Stimulated activated CD8-positive, alpha-beta memory T cell treated with anti-CD3 and anti-CD28 coated beads, Interleukin-7, amount 100 ng/mL, for 48 hours (primary cell): ENCODE measurements around the gene GIMD1.
"Not testable (repeated sequence)": the region's sequence is repeated elsewhere in the genome, so short reads cannot be mapped to it uniquely, and the experiment has no call there.

Experiments
- DNase-seq, 2 donors: peaks; one replicate each; pipeline ENCODE4 v3.0.0-alpha.2; 2020; ENCODE audit warnings: low read depth in 1 of 2; ENCODE audit errors: extremely low read depth in 1 of 2

GIMD1 gene

GRCh38 chr4:106353786-106354185 lies 14.8 kb downstream of the GIMD1 start:
- DNase-seq, result no peak

DNA sequence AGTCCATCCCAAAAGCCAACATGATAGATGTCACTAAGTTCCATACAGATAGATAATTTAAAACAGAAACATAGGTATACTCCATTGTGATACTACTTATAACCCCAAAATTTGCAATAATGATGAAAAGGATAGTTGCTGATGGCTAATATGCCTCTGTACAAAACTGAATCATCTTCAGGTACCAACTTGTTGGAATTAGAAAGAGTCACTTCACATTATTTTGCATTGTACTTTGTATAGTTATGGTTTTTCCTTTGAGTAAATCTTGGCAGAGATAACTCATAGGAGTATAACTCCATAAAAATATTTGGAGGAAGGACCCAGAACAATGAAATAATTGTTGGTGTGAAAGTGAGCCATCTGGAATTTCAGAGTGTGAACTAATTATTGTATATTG lies 17.6 kb downstream of the GIMD1 start:
- no peak for DNase-seq

DNA sequence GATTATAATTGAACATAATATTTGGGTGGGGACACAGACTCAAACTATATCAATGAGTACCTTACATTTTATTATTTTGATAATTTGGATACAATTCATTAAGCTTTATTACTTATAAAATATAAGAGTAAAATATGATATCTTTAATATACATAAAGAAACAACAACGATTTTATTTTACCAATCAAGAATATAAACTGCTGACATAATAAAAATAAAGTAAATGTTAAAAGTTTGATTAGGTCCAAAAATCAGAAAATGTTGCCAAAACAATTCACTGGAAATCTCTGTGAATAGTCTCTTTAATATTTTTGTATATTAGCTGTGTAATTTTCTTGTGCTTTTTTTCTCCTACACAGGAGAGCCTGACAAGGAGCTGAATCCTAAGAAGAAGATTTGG lies 21.4 kb downstream of the GIMD1 start:
- DNase-seq, result no peak

DNA sequence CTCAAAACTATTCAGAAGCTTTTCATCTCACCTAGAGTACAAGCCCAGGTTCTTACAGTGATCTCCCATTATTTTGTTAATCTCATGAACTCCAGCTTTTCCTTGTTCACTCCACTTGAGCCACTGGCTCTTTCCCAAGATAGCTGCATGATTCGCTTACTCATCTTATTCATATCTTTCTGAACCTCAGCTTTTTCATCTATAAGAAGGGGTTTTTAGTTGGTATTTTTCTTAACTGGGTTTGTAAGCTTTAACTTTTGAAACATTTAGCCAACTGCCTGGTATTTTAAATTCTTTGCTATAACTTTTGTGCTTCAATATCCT lies 24.0 kb downstream of the GIMD1 start:
- no peak for DNase-seq

- no peak for DNase-seq
These were observed 24.5 kb downstream of the GIMD1 start for GRCh38 chr4:106343865-106344646.

- DNase-seq, result no peak
These were observed 27.8 kb downstream of the GIMD1 start for GRCh38 chr4:106340774-106341173.

- no peak for DNase-seq
These were observed 29.1 kb downstream of the GIMD1 start for GRCh38 chr4:106339431-106339830.

GRCh38 chr4:106338671-106339070 lies 29.9 kb downstream of the GIMD1 start:
- DNase-seq, result no peak

DNA sequence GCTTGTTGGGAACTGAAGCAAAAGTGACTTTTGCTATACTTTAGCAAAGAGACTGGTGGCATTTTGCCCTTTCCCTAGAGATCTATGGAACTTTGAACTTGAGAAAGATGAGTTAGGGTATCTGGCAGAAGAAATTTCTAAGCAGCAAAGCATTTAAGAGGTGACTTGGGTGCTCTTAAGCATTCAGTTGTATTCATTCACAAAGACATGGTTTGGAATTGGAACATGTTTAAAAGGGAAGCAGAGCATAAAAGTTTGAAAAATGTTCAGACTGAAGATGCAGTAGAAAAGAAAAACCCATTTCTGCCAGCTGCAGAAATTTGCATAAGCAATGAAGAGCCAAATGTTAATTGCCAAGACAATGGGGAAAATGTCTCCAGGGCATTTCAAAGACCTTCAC lies 30.7 kb downstream of the GIMD1 start:
- no peak for DNase-seq

GRCh38 chr4:106336618-106337017 lies 32.0 kb downstream of the GIMD1 start:
- DNase-seq, result no peak

- no peak for DNase-seq
These were observed 33.7 kb downstream of the GIMD1 start for GRCh38 chr4:106334741-106335470.

DNA sequence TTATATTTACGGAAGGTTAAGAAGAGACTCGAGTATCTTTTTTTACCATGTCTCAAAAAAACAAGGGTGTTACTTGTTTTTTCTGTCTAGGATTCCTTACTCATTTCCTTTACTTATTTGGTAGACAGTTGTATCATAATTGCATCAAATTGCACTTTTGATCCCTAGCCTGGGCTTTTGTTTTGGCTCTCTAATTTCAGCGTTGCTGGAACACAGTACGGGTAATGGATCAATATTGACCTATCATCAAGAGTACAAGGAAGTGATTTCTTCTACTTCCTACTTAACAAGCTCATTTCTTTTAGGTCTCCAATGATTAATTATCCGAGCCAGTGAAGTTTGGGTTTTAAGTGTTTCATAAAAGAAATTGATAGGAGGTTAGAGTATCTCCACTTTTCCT lies 35.4 kb downstream of the GIMD1 start:
- no peak for DNase-seq

GRCh38 chr4:106329041-106329618 lies 39.4 kb downstream of the GIMD1 start:
- DNase-seq, result no peak

DNA sequence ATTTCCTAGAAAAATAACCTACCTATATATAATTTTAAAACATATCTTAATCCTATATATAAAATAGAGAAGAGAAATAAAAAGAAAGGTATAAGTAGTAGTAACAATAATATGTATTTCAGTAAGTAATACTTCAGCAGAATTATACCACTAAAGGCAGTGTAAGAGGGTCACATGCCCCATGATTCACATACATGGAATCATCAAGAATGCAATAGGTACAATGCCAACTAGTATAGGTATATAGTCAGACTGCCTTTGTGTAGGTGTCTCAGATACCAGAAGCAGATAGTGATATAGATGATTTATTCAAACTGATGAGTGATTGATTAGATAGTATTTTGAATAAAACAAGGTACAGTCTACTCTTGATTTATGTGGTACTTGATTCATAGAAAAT lies 42.8 kb downstream of the GIMD1 start:
- no peak for DNase-seq

GRCh38 chr4:106323119-106323518 lies 45.5 kb downstream of the GIMD1 start:
- DNase-seq, result no peak

DNA sequence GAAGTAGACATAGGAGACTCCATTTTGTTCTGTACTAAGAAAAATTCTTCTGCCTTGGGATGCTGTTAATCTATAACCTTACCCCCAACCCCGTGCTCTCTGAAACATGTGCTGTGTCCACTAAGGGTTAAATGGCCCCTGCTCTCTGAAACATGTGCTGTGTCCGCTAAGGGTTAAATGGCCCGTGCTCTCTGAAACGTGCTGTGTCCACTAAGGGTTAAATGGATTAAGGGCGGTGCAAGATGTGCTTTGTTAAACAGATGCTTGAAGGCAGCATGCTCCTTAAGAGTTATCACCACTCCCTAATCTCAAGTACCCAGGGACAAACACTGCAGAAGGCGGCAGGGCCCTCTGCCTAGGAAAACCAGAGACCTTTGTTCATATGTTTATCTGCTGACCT lies 46.8 kb downstream of the GIMD1 start:
- DNase-seq, result not testable (repeated sequence)

GRCh38 chr4:106321168-106321567 lies 47.4 kb downstream of the GIMD1 start:
- DNase-seq, result not testable (repeated sequence)

GRCh38 chr4:106320235-106320634 lies 48.3 kb downstream of the GIMD1 start:
- no peak for DNase-seq

GRCh38 chr4:106318511-106318910 lies 50.1 kb downstream of the GIMD1 start:
- no peak for DNase-seq

DNA sequence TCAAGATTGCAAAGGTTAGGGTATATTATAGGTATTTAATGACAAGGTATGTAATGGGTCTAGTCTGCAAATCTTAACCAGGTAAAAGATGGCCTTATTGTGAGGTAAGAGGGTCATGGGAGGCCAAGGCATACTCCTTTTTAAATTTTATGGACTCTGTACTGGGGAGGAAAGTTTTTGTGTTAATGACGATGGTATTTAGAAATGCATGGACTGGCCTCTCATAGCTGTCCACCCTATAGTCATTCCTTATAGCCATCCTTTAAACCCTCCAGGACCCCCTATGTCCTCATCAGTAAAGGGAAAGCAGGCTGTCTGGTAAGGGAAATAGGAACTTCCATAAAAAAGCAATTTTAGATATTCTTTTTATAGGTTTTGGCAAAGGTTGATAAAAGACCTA lies 50.8 kb downstream of the GIMD1 start:
- DNase-seq, result no peak

- DNase-seq, result no peak
These were observed 51.7 kb downstream of the GIMD1 start for GRCh38 chr4:106316773-106317409.
